Measurements from ENCODE around the gene LUZP2.

LUZP2 gene

GRCh38 chr11:24645563-24645962 lies 148.7 kb downstream of the LUZP2 start:
- Histone ChIP-seq H3K36me3 (ENCODE audit: control insufficient read depth in 1 of 2, insufficient read depth in 2 of 2, low read length in 2 of 2) (no peaks in the 10 kb centered on the region), H3K4me2 (ENCODE audit: low read length) (no peak overlapping the region)
- no peak for DNase-seq

GRCh38 chr11:24651873-24652272 lies 155.0 kb downstream of the LUZP2 start:
- H2AK5ac ChIP-seq (ENCODE audit: low read length): no peak overlapping the region
- H3K79me2 ChIP-seq (ENCODE audit: control insufficient read depth, insufficient read depth, low read length, poor library complexity): no peaks in the 10 kb centered on the region
- no peak for DNase-seq
- H2BK5ac ChIP-seq (ENCODE audit: low read depth, low read length, poor library complexity): no peak overlapping the region
- no peak overlapping the region for H3K14ac ChIP-seq (ENCODE audit: low read length)
- no peak overlapping the region for H2BK12ac ChIP-seq (ENCODE audit: low read length)
- no peak overlapping the region for H3K27ac ChIP-seq (ENCODE audit: low read depth, low read length)
- no peak overlapping the region for H3K9ac ChIP-seq (ENCODE audit: low read length)
- H3K4ac ChIP-seq (ENCODE audit: low read depth, low read length): no peak overlapping the region
- no peak overlapping the region for H3K4me3 ChIP-seq (ENCODE audit: low read depth, low read length)
- H3K36me3 ChIP-seq (ENCODE audit: control insufficient read depth in 1 of 2, insufficient read depth in 2 of 2, low read length in 2 of 2): no peaks in the 10 kb centered on the region
- H3K27me3 ChIP-seq (ENCODE audit: insufficient read depth, low read length): no peaks in the 10 kb centered on the region
- H3K9me3 ChIP-seq (ENCODE audit: insufficient read depth, low read depth, low read length): no peaks in the 10 kb centered on the region
- no peak overlapping the region for H4K91ac ChIP-seq (ENCODE audit: low read depth, low read length)
- no peak overlapping the region for H3K18ac ChIP-seq (ENCODE audit: low read length)
- no peaks in the 10 kb centered on the region for H3K79me1 ChIP-seq (ENCODE audit: low read length)
- H4K8ac ChIP-seq (ENCODE audit: low read depth, low read length): no peak overlapping the region
- H3K23ac ChIP-seq (ENCODE audit: low read length): no peak overlapping the region
- H3K4me2 ChIP-seq (ENCODE audit: low read length): no peak overlapping the region
- WGBS (ENCODE audit: extremely low coverage, insufficient coverage, insufficient read length): no CpG with 5 or more reads among the region's 2 CpGs
- no peak overlapping the region for H2AFZ ChIP-seq (ENCODE audit: insufficient read depth, low read length, poor library complexity)
- no peak overlapping the region for H2BK120ac ChIP-seq (ENCODE audit: insufficient read depth, low read length, poor library complexity)
- H4K12ac ChIP-seq (ENCODE audit: low read depth, low read length): no peak overlapping the region
- H3K4me1 ChIP-seq (ENCODE audit: control insufficient read depth in 1 of 2, insufficient read depth in 2 of 2, low read length in 2 of 2): no peaks in the 10 kb centered on the region

More at GRCh38 chr11:24645563-24645962, 148.7 kb downstream of the LUZP2 start:
- H3K14ac ChIP-seq (ENCODE audit: low read length): no peak overlapping the region
- H3K27ac ChIP-seq (ENCODE audit: low read depth, low read length): no peak overlapping the region
- H3K4me1 ChIP-seq (ENCODE audit: control insufficient read depth in 1 of 2, insufficient read depth in 2 of 2, low read length in 2 of 2): no peaks in the 10 kb centered on the region
- H3K4ac ChIP-seq (ENCODE audit: low read depth, low read length): no peak overlapping the region
- H2AFZ ChIP-seq (ENCODE audit: insufficient read depth, low read length, poor library complexity): no peak overlapping the region
- no peaks in the 10 kb centered on the region for H3K79me1 ChIP-seq (ENCODE audit: low read length)
- no peak overlapping the region for H3K18ac ChIP-seq (ENCODE audit: low read length)
- no peak overlapping the region for H4K91ac ChIP-seq (ENCODE audit: low read depth, low read length)
- H2BK12ac ChIP-seq (ENCODE audit: low read length): no peak overlapping the region
- H4K8ac ChIP-seq (ENCODE audit: low read depth, low read length): no peak overlapping the region
- H2BK5ac ChIP-seq (ENCODE audit: low read depth, low read length, poor library complexity): no peak overlapping the region
- H2BK120ac ChIP-seq (ENCODE audit: insufficient read depth, low read length, poor library complexity): no peak overlapping the region
- H2AK5ac ChIP-seq (ENCODE audit: low read length): no peak overlapping the region
- no peaks in the 10 kb centered on the region for H3K79me2 ChIP-seq (ENCODE audit: control insufficient read depth, insufficient read depth, low read length, poor library complexity)
- no peak overlapping the region for H3K9ac ChIP-seq (ENCODE audit: low read length)
- no peak overlapping the region for H3K23ac ChIP-seq (ENCODE audit: low read length)
- no peaks in the 10 kb centered on the region for H3K9me3 ChIP-seq (ENCODE audit: insufficient read depth, low read depth, low read length)
- H3K4me3 ChIP-seq (ENCODE audit: low read depth, low read length): no peak overlapping the region
- no peak overlapping the region for H4K12ac ChIP-seq (ENCODE audit: low read depth, low read length)
- H3K27me3 ChIP-seq (ENCODE audit: insufficient read depth, low read length): no peaks in the 10 kb centered on the region

GRCh38 chr11:24653901-24654300 lies 157.0 kb downstream of the LUZP2 start:
- no peak overlapping the region for H2BK5ac ChIP-seq (ENCODE audit: low read depth, low read length, poor library complexity)
- no peaks in the 10 kb centered on the region for H3K4me1 ChIP-seq (ENCODE audit: control insufficient read depth in 1 of 2, insufficient read depth in 2 of 2, low read length in 2 of 2)
- H3K4me2 ChIP-seq (ENCODE audit: low read length): no peak overlapping the region
- no peak overlapping the region for H3K14ac ChIP-seq (ENCODE audit: low read length)
- H3K27me3 ChIP-seq (ENCODE audit: insufficient read depth, low read length): no peaks in the 10 kb centered on the region
- no peak overlapping the region for H2BK12ac ChIP-seq (ENCODE audit: low read length)
- H2AFZ ChIP-seq (ENCODE audit: insufficient read depth, low read length, poor library complexity): no peak overlapping the region
- H3K18ac ChIP-seq (ENCODE audit: low read length): no peak overlapping the region
- WGBS (ENCODE audit: extremely low coverage, insufficient coverage, insufficient read length): no CpG with 5 or more reads among the region's 4 CpGs
- no peak overlapping the region for H3K27ac ChIP-seq (ENCODE audit: low read depth, low read length)
- H4K12ac ChIP-seq (ENCODE audit: low read depth, low read length): no peak overlapping the region
- H3K4ac ChIP-seq (ENCODE audit: low read depth, low read length): no peak overlapping the region
- no peak for DNase-seq
- no peak overlapping the region for H2BK120ac ChIP-seq (ENCODE audit: insufficient read depth, low read length, poor library complexity)
- no peak overlapping the region for H2AK5ac ChIP-seq (ENCODE audit: low read length)
- H3K36me3 ChIP-seq (ENCODE audit: control insufficient read depth in 1 of 2, insufficient read depth in 2 of 2, low read length in 2 of 2): no peaks in the 10 kb centered on the region
- H4K91ac ChIP-seq (ENCODE audit: low read depth, low read length): no peak overlapping the region
- no peaks in the 10 kb centered on the region for H3K9me3 ChIP-seq (ENCODE audit: insufficient read depth, low read depth, low read length)
- no peaks in the 10 kb centered on the region for H3K79me2 ChIP-seq (ENCODE audit: control insufficient read depth, insufficient read depth, low read length, poor library complexity)
- no peak overlapping the region for H3K9ac ChIP-seq (ENCODE audit: low read length)
- H3K23ac ChIP-seq (ENCODE audit: low read length): no peak overlapping the region
- no peaks in the 10 kb centered on the region for H3K79me1 ChIP-seq (ENCODE audit: low read length)
- no peak overlapping the region for H3K4me3 ChIP-seq (ENCODE audit: low read depth, low read length)
- H4K8ac ChIP-seq (ENCODE audit: low read depth, low read length): no peak overlapping the region

GRCh38 chr11:24661331-24661730 lies 164.5 kb downstream of the LUZP2 start:
- no CpG with 5 or more reads among the region's 1 CpG for WGBS (ENCODE audit: extremely low coverage, insufficient coverage, insufficient read length)
- Histone ChIP-seq H3K36me3 (ENCODE audit: control insufficient read depth in 1 of 2, insufficient read depth in 2 of 2, low read length in 2 of 2) (no peaks in the 10 kb centered on the region), H2BK5ac (ENCODE audit: low read depth, low read length, poor library complexity) (no peak overlapping the region), H3K18ac (ENCODE audit: low read length) (no peak overlapping the region), H3K79me1 (ENCODE audit: low read length) (no peaks in the 10 kb centered on the region), H3K23ac (ENCODE audit: low read length) (no peak overlapping the region), H3K4ac (ENCODE audit: low read depth, low read length) (no peak overlapping the region), H3K4me2 (ENCODE audit: low read length) (no peak overlapping the region), H3K9ac (ENCODE audit: low read length) (no peak overlapping the region), H4K8ac (ENCODE audit: low read depth, low read length) (no peak overlapping the region), H3K27ac (ENCODE audit: low read depth, low read length) (no peak overlapping the region), H2AK5ac (ENCODE audit: low read length) (no peak overlapping the region), H2BK12ac (ENCODE audit: low read length) (no peak overlapping the region), H3K4me3 (ENCODE audit: low read depth, low read length) (no peak overlapping the region), H3K79me2 (ENCODE audit: control insufficient read depth, insufficient read depth, low read length, poor library complexity) (no peaks in the 10 kb centered on the region), H3K9me3 (ENCODE audit: insufficient read depth, low read depth, low read length) (no peaks in the 10 kb centered on the region), H4K91ac (ENCODE audit: low read depth, low read length) (no peak overlapping the region), H4K12ac (ENCODE audit: low read depth, low read length) (no peak overlapping the region), H3K4me1 (ENCODE audit: control insufficient read depth in 1 of 2, insufficient read depth in 2 of 2, low read length in 2 of 2) (no peaks in the 10 kb centered on the region), H2AFZ (ENCODE audit: insufficient read depth, low read length, poor library complexity) (no peak overlapping the region), H2BK120ac (ENCODE audit: insufficient read depth, low read length, poor library complexity) (no peak overlapping the region), H3K14ac (ENCODE audit: low read length) (no peak overlapping the region), H3K27me3 (ENCODE audit: insufficient read depth, low read length) (no peaks in the 10 kb centered on the region)
- no peak for DNase-seq

Data from trophoblast cell (in vitro differentiated cells and primary cell).